ENCODE results near the gene ZNF175. TPM values are rescaled to one million over a fixed set of nuclear protein-coding genes. Genes with fewer than 3 reads are reported as not detected.

ZNF175 gene
- polyA plus RNA-seq, 1 of the 3 experiments (the other 2 are of a cell fraction), result 3.1 TPM

DNA sequence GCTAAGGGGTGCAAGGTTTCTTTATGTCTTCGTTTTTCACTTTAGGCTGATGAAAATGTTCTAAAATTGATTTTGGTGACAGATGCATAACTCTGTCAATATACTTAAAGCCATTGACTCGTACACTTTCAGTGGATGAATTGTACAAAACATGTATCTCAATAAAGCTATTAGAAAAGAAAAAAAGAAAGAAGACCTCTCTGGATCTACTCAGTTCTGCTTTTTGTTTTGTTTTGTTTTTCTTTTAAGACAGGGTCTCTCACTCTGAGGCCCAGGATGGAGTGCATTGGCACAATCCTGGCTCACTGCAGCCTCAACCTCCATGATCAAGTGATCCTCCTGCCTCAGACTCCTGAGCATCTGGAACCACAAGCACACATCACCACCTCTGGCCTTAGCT lies 55.6 kb downstream of the ZNF175 start:
- Histone ChIP-seq H2AFZ (ENCODE audit: low read depth) (no peak overlapping the region), H3K27ac (ENCODE audit: low read depth in 2 of 2, low read length in 1 of 2) (no peak overlapping the region), H3K9me3 (no peaks in the 10 kb centered on the region), H3K4me3 (ENCODE audit: low read depth in 2 of 2, low read length in 1 of 2) (no peak overlapping the region), H3K36me3 (replicated peaks in 1 of 2; ENCODE audit: control insufficient read depth in 1 of 2, insufficient read depth in 2 of 2, low read length in 1 of 2) (no peaks in the 10 kb centered on the region), H3F3A (replicated peaks; ENCODE audit: insufficient read depth) (no peaks in the 10 kb centered on the region), H3K9me2 (no peaks in the 10 kb centered on the region), H3K4me2 (no peak overlapping the region), H3K27me3 (ENCODE audit: insufficient read depth) (peaks cover 59% of the 10 kb centered on the region; the same call in 1 of the 2 replicates), H3K4me1 (ENCODE audit: control insufficient read depth in 1 of 2, insufficient read depth in 2 of 2, low read depth in 1 of 2, low read length in 1 of 2) (no peaks in the 10 kb centered on the region), H4K20me1 (ENCODE audit: insufficient read depth) (no peaks in the 10 kb centered on the region), H3K79me2 (ENCODE audit: insufficient read depth) (no peaks in the 10 kb centered on the region), H3K9ac (no peak overlapping the region)
- ChIA-PET POLR2A (no interaction called here), CTCF (interaction anchor here (0.9 to 1.9 kb wide), 2 partner anchors 11 to 31 kb away, joined by 3 to 9 read pairs; no protein-coding TSS in a partner anchor)
- DNase-seq, result no peak
- WGBS (ENCODE audit: low lambda C conversion rate), result 0% methylated on average over 2 of the region's 2 CpGs
- TF ChIP-seq, protein P1, sequence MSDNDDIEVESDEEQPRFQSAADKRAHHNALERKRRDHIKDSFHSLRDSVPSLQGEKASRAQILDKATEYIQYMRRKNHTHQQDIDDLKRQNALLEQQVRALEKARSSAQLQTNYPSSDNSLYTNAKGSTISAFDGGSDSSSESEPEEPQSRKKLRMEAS (IDR thresholded peaks at IDR 0.05; ENCODE audit: low read depth), result no peak
- TF ChIP-seq RCOR1 (IDR thresholded peaks at IDR 0.05; ENCODE audit: low read length), result no peak
- no peak for TF ChIP-seq POLR2AphosphoS5 (IDR thresholded peaks at IDR 0.05; ENCODE audit: low read depth, low read length)
- TF ChIP-seq NRF1 (IDR thresholded peaks at IDR 0.05; ENCODE audit: low read depth, low read length), result no peak
- no peak for TF ChIP-seq FOSL2 (IDR thresholded peaks at IDR 0.05; ENCODE audit: borderline replicate concordance, low read depth)
- no peak for TF ChIP-seq EP300 (IDR thresholded peaks at IDR 0.05; ENCODE audit: borderline replicate concordance in 1 of 2, low read depth in 1 of 2, low read length in 1 of 2)
- TF ChIP-seq CTCF (IDR thresholded peaks at IDR 0.05), result no peak
- TF ChIP-seq RXRA (IDR thresholded peaks at IDR 0.05; ENCODE audit: borderline replicate concordance, low read depth), result no peak
- TF ChIP-seq ELF1 (IDR thresholded peaks at IDR 0.05), result no peak
- TF ChIP-seq, protein P2, sequence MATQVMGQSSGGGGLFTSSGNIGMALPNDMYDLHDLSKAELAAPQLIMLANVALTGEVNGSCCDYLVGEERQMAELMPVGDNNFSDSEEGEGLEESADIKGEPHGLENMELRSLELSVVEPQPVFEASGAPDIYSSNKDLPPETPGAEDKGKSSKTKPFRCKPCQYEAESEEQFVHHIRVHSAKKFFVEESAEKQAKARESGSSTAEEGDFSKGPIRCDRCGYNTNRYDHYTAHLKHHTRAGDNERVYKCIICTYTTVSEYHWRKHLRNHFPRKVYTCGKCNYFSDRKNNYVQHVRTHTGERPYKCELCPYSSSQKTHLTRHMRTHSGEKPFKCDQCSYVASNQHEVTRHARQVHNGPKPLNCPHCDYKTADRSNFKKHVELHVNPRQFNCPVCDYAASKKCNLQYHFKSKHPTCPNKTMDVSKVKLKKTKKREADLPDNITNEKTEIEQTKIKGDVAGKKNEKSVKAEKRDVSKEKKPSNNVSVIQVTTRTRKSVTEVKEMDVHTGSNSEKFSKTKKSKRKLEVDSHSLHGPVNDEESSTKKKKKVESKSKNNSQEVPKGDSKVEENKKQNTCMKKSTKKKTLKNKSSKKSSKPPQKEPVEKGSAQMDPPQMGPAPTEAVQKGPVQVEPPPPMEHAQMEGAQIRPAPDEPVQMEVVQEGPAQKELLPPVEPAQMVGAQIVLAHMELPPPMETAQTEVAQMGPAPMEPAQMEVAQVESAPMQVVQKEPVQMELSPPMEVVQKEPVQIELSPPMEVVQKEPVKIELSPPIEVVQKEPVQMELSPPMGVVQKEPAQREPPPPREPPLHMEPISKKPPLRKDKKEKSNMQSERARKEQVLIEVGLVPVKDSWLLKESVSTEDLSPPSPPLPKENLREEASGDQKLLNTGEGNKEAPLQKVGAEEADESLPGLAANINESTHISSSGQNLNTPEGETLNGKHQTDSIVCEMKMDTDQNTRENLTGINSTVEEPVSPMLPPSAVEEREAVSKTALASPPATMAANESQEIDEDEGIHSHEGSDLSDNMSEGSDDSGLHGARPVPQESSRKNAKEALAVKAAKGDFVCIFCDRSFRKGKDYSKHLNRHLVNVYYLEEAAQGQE (IDR thresholded peaks at IDR 0.05; ENCODE audit: low read depth, low read length), result no peak

- Histone ChIP-seq H3K9me3 (no peaks in the 10 kb centered on the region), H3K4me2 (no peak overlapping the region), H3K4me1 (ENCODE audit: control insufficient read depth in 1 of 2, insufficient read depth in 2 of 2, low read depth in 1 of 2, low read length in 1 of 2) (no peaks in the 10 kb centered on the region), H3K27ac (ENCODE audit: low read depth in 2 of 2, low read length in 1 of 2) (no peak overlapping the region), H3K4me3 (ENCODE audit: low read depth in 2 of 2, low read length in 1 of 2) (no peak overlapping the region), H4K20me1 (ENCODE audit: insufficient read depth) (no peaks in the 10 kb centered on the region), H3K27me3 (ENCODE audit: insufficient read depth) (peaks cover 67% of the 10 kb centered on the region; the same call in 1 of the 2 replicates), H3K9me2 (no peaks in the 10 kb centered on the region), H2AFZ (ENCODE audit: low read depth) (no peak overlapping the region), H3K79me2 (ENCODE audit: insufficient read depth) (no peaks in the 10 kb centered on the region), H3K36me3 (replicated peaks in 1 of 2; ENCODE audit: control insufficient read depth in 1 of 2, insufficient read depth in 2 of 2, low read length in 1 of 2) (no peaks in the 10 kb centered on the region), H3K9ac (no peak overlapping the region), H3F3A (replicated peaks; ENCODE audit: insufficient read depth) (no peaks in the 10 kb centered on the region)
- no peak for DNase-seq
- CTCF ChIA-PET, result interaction anchor here (1.9 kb wide), 1 partner anchor 30 kb away, joined by 9 read pairs; no protein-coding TSS in a partner anchor
- 23% methylated on average over 11 of the region's 16 CpGs for WGBS (ENCODE audit: low lambda C conversion rate)
- POLR2A ChIA-PET, result no interaction called here
- no peak for TF ChIP-seq USF1 (IDR thresholded peaks at IDR 0.05; ENCODE audit: borderline replicate concordance, low read depth)
- no peak for TF ChIP-seq SIN3A (IDR thresholded peaks at IDR 0.05; ENCODE audit: borderline replicate concordance, low read depth, low read length)
- no peak for TF ChIP-seq FOXJ3 (CRISPR knock-in tag; IDR thresholded peaks at IDR 0.05)
- TF ChIP-seq MXI1 (IDR thresholded peaks at IDR 0.05; ENCODE audit: low read depth, low read length), result no peak
- no peak for TF ChIP-seq FOXM1 (IDR thresholded peaks at IDR 0.05; ENCODE audit: low read depth)
- TF ChIP-seq TCF12 (IDR thresholded peaks at IDR 0.05), result no peak
- TF ChIP-seq FOSL2 (IDR thresholded peaks at IDR 0.05; ENCODE audit: borderline replicate concordance, low read depth), result no peak
- no peak for TF ChIP-seq TAF1 (IDR thresholded peaks at IDR 0.05; ENCODE audit: borderline replicate concordance, low read depth, low read length)
- TF ChIP-seq, protein P2 (IDR thresholded peaks at IDR 0.05; ENCODE audit: low read depth, low read length), result no peak
Measured at GRCh38 chr19:51627491-51628138, 56.5 kb downstream of the ZNF175 start.

All from SK-N-SH (cell line).